ENCODE measurements around the gene PTPRT. TPM values are rescaled to one million over a fixed set of nuclear protein-coding genes. Genes with fewer than 3 reads are reported as not detected.

PTPRT gene
- total and polyA plus RNA-seq, 2 of the 4 experiments (the other 2 are of a cell fraction): not detected

GRCh38 chr20:42775037-42775436, 414.7 kb downstream of the PTPRT start:
- H2AFZ ChIP-seq (replicated peaks; ENCODE audit: low read length, poor library complexity): no peak overlapping the region
- in situ Hi-C loops (cut with MboI; ENCODE audit: low sequenced_read_pairs) (no loop called here), intact Hi-C loops (cut with micrococcal nuclease) (no loop called here), dilution Hi-C loops (cut with HindIII; ENCODE audit: low sequenced_read_pairs, unreplicated experiment) (no loop called here)
- ChIA-PET POLR2A (ENCODE audit: unreplicated experiment) (no interaction called here), CTCF (no interaction called here)
- no peak overlapping the region for H3K9ac ChIP-seq (ENCODE audit: low read depth, low read length)
- no peak overlapping the region for H4K5ac ChIP-seq (ENCODE audit: low read depth, low read length)
- no peaks in the 10 kb centered on the region for H3K27me3 ChIP-seq (ENCODE audit: control insufficient read depth, insufficient read depth, low read length)
- ATAC-seq (ENCODE audit: low read depth) (no peak), DNase-seq (no peak)
- no peaks in the 10 kb centered on the region for H3K4me1 ChIP-seq (ENCODE audit: control insufficient read depth, insufficient read depth, low read length)
- no peak overlapping the region for H2BK15ac ChIP-seq (ENCODE audit: low read depth, low read length)
- H3K27ac ChIP-seq (ENCODE audit: insufficient read depth, low read length): no peak overlapping the region
- no peak overlapping the region for H3K18ac ChIP-seq (ENCODE audit: low read depth, low read length)
- H4K8ac ChIP-seq (ENCODE audit: low read depth in 2 of 2, low read length in 2 of 2): no peak overlapping the region
- H2BK5ac ChIP-seq (ENCODE audit: low read depth, low read length, poor library complexity, severe bottlenecking): no peak overlapping the region
- H4K91ac ChIP-seq (ENCODE audit: insufficient read depth, low read depth, low read length): no peak overlapping the region
- no peak overlapping the region for H3K4me3 ChIP-seq (ENCODE audit: insufficient read depth, low read depth, low read length)
- H3K9me3 ChIP-seq (ENCODE audit: control insufficient read depth, insufficient read depth, low read length): peaks cover 22% of the 10 kb centered on the region
- H3K4me2 ChIP-seq (ENCODE audit: low read depth, low read length): no peak overlapping the region
- H3K79me1 ChIP-seq (ENCODE audit: low read depth in 1 of 2, low read length in 2 of 2): no peaks in the 10 kb centered on the region
- no peaks in the 10 kb centered on the region for H3K9me1 ChIP-seq (ENCODE audit: insufficient read depth, low read length)
- no peak overlapping the region for H3K56ac ChIP-seq (ENCODE audit: extremely low read depth, insufficient read depth, low read length)
- no peak overlapping the region for H2AK9ac ChIP-seq (replicated peaks; ENCODE audit: low read depth, low read length, poor library complexity)
- no peaks in the 10 kb centered on the region for H4K20me1 ChIP-seq (ENCODE audit: insufficient read depth, low read length)
- no peak overlapping the region for H2BK20ac ChIP-seq (ENCODE audit: low read depth, low read length)
- H2BK120ac ChIP-seq (ENCODE audit: low read depth, low read length): no peak overlapping the region
- H2AK5ac ChIP-seq (ENCODE audit: low read depth, low read length): no peak overlapping the region
- H3K36me3 ChIP-seq (ENCODE audit: control insufficient read depth, insufficient read depth, low read length): no peaks in the 10 kb centered on the region
- no peak for TF ChIP-seq FOS (IDR thresholded peaks at IDR 0.05; ENCODE audit: low read depth, low read length)
- BruUV-seq (replicated peaks): no TSS peak
- 22% methylated on average over 3 of the region's 7 CpGs; no CpG with 5 or more reads in 1 of the 2 experiments for WGBS, 2 experiments (ENCODE audit: extremely low coverage in 2 of 2, insufficient read length in 1 of 2)
- no peak overlapping the region for H3K23ac ChIP-seq (ENCODE audit: low read depth, low read length)
- no peak overlapping the region for H3K4ac ChIP-seq (ENCODE audit: low read depth, low read length)
- no peak overlapping the region for H3K14ac ChIP-seq (replicated peaks; ENCODE audit: low read depth, low read length)

Data from IMR-90 (cell line).